NB4 (cell line): ENCODE measurements around the gene MFSD2A.
"Not testable (repeated sequence)": the region's sequence is repeated elsewhere in the genome, so short reads cannot be mapped to it uniquely, and the experiment has no call there.

Source experiments
- DNase-seq: peaks from one replicate; pipeline ENCODE4 v3.0.0; 2010; ENCODE audit warnings: low read depth
- H3K4me3 ChIP-seq: one replicate; pipeline ENCODE4 v1.5.1; 2011; ENCODE audit warnings: mild to moderate bottlenecking, low read depth, low read length, moderate library complexity
- MAX ChIP-seq: IDR thresholded peaks from 2 replicates; pipeline ENCODE4 v1.6.1; 2011; ENCODE audit warnings: low read depth, low read length
- MYC ChIP-seq: IDR thresholded peaks from 2 replicates; pipeline ENCODE4 v1.6.1; 2011; ENCODE audit warnings: low read depth, low read length
- POLR2A ChIP-seq: IDR thresholded peaks from 2 replicates; pipeline ENCODE4 v1.6.1; 2011; ENCODE audit warnings: mild to moderate bottlenecking; ENCODE audit not compliant: insufficient read length; ENCODE audit errors: extremely low read depth
- TF ChIP-seq, protein P1 (sequence below): IDR thresholded peaks from one replicate; pipeline ENCODE4 v1.5.1; 2012; ENCODE audit warnings: low read depth, low read length

Gene MFSD2A

DNA sequence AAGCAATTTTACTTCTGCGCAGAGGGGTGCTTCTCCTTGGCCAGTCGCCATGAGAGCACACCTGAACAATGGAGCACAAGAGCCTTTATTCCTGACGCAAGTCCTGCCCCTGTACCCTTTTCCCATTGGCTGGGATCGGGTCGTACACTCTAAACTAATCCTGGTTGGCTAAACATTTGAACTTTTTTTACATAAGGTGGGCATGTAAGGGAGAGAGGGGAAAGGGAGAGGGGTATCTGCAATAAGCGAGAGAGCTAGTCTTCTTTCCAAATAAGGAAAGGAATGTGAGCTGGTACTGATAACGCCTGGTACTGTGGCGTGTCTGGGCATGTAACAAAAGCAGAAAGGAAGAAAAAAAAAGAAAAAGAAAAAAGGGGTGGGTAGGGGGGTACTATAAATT lies 21.8 kb downstream of the MFSD2A start:
- DNase-seq = no peak
- H3K4me3 ChIP-seq = no peak overlapping the region
- TF ChIP-seq, protein P1, sequence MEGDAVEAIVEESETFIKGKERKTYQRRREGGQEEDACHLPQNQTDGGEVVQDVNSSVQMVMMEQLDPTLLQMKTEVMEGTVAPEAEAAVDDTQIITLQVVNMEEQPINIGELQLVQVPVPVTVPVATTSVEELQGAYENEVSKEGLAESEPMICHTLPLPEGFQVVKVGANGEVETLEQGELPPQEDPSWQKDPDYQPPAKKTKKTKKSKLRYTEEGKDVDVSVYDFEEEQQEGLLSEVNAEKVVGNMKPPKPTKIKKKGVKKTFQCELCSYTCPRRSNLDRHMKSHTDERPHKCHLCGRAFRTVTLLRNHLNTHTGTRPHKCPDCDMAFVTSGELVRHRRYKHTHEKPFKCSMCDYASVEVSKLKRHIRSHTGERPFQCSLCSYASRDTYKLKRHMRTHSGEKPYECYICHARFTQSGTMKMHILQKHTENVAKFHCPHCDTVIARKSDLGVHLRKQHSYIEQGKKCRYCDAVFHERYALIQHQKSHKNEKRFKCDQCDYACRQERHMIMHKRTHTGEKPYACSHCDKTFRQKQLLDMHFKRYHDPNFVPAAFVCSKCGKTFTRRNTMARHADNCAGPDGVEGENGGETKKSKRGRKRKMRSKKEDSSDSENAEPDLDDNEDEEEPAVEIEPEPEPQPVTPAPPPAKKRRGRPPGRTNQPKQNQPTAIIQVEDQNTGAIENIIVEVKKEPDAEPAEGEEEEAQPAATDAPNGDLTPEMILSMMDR = no peak
- no peak for TF ChIP-seq MAX
- TF ChIP-seq POLR2A = no peak
- TF ChIP-seq MYC = no peak

DNA sequence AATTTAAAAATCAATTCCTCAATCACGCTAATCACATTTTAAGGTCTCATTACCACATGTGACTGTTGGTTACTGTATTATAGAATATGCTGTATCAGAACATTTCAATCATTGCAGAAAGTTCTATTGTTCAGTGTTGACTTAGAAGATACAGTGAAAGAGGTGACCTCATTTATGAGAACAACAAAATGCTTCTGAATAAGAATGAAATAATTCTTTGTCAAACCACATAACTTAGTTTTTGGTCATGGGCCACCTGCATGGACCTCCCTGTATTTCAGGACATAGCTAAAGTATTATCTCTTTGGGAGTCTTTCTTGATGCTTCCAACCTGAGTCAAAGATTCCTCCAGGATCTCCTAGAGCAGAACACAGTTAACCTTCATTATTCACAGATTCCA lies 22.3 kb downstream of the MFSD2A start:
- H3K4me3 ChIP-seq = no peak overlapping the region
- TF ChIP-seq, protein P1 = no peak
- TF ChIP-seq MYC = no peak
- no peak for TF ChIP-seq MAX
- TF ChIP-seq POLR2A = no peak
- DNase-seq = no peak

GRCh38 chr1:39979654-39980053 lies 24.7 kb downstream of the MFSD2A start:
- no peak for DNase-seq
- H3K4me3 ChIP-seq = no peak overlapping the region
- TF ChIP-seq, protein P1 = no peak
- TF ChIP-seq POLR2A = no peak
- no peak for TF ChIP-seq MAX
- no peak for TF ChIP-seq MYC

GRCh38 chr1:39980555-39981313 lies 25.8 kb downstream of the MFSD2A start:
- H3K4me3 ChIP-seq = no peak overlapping the region
- peak; percentile 30 for DNase-seq
- TF ChIP-seq, protein P1 = no peak
- TF ChIP-seq MYC (no peak), MAX (no peak)

- TF ChIP-seq, protein P1 = no peak
- DNase-seq = no peak
- H3K4me3 ChIP-seq = no peak overlapping the region
Observed at GRCh38 chr1:39981385-39981784, 26.4 kb downstream of the MFSD2A start.

- no peak overlapping the region for H3K4me3 ChIP-seq
- DNase-seq = no peak
- no peak for TF ChIP-seq MAX
- TF ChIP-seq, protein P1 = no peak
- TF ChIP-seq MYC = no peak
- TF ChIP-seq POLR2A = no peak
Observed at GRCh38 chr1:39981945-39982344, 27.0 kb downstream of the MFSD2A start.

- not testable (repeated sequence) for H3K4me3 ChIP-seq, DNase-seq
Observed at GRCh38 chr1:39984480-39984879, 29.5 kb downstream of the MFSD2A start.
